OCI-LY7 (cell line): ENCODE data around the gene LRRC40.

Experiments used
- CTCF ChIP-seq: fragments of 200-600 bp; sonication (generic); conservative IDR thresholded peaks from 2 replicates; pipeline ENCODE4 v1.5.1; 2014; ENCODE audit warnings: mild to moderate bottlenecking, antibody characterized with exemption, low read length, moderate library complexity, mixed read lengths
- EZH2phosphoT487 ChIP-seq: fragments of 200-600 bp; sonication (generic); IDR thresholded peaks from 2 replicates; pipeline ENCODE4 v1.6.1; 2018; ENCODE audit warnings: low read depth, borderline replicate concordance, mild to moderate bottlenecking, mixed run types, antibody characterized with exemption, low read length, moderate library complexity, mixed read lengths

DNA sequence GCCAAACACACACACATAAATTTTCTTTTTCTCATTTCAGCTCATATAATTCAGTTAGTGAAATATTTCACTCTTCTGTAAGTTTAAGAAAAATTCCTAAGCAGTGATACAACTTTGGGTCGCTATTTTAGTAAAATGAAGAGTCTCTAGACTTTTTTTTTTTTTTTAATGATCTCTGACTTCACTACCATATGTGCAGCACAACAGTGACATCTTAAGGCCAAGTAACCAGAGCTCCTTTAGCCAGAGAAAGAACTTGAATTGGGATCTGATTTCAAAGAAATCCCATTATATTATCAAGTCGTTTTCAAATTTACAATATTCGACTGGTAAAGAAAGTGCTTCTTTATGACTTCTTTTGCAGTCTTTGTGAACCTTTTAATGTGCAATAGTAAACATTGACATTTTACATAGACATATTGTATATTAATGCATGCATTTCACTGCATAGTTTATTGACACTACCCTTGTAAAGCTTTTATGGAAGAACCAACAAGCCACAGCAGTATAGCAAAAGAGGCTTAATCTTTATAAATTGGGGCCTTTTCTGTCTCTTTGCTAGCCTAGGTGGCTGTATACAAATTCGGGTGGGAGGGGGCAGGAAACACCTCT lies 62.2 kb downstream of the LRRC40 start:
- TF ChIP-seq EZH2phosphoT487 (no peak), CTCF (no peak)
